A549 (cell line): ENCODE results near the gene SLCO1A2. TPM values are rescaled to one million over a fixed set of nuclear protein-coding genes. Genes with fewer than 3 reads are reported as not detected.

Experiments used
- ATAC-seq, 2 experiments: fragments of 200-7000 bp in 1 of 2; fragments of >200 bp in 1 of 2; cut with Nextera tagmentation in 1 of 2; cut with Tn5 transposase in 1 of 2; 3 replicates each; pipeline versions ENCODE4 v1.8.0 to v1.9.1; 2018 to 2020; ENCODE audit warnings: mild to moderate bottlenecking in 1 of 2, moderate library complexity in 1 of 2
- CTCF ChIA-PET: fragments of 300-600 bp; sonication (Branson Sonifier 250); formaldehyde crosslinking; extraction: SDS; loops from one replicate; lab custom pipeline; 2021; ENCODE audit warnings: antibody characterized with exemption, inconsistent platforms; lab: Yijun Ruan, JAX
- POLR2A ChIA-PET: fragments of 350-600 bp; formaldehyde crosslinking; extraction: SDS; loops from one replicate; lab custom pipeline; 2021; ENCODE audit warnings: antibody characterized with exemption, inconsistent platforms; lab: Yijun Ruan, JAX
- DNase-seq, 2 experiments: peaks; one replicate each; pipeline versions ENCODE4 v3.0.0 to v3.0.0-alpha.2; 2011 to 2016; ENCODE audit warnings: low read depth in 1 of 2, low spot score in 1 of 2
- FAIRE-seq: peaks from 2 replicates; lab custom pipeline; 2011; peaks lifted over from hg19 to GRCh38; lab: Jason Lieb, UNC
- H3K27ac ChIP-seq, 2 experiments: fragments of >200 bp; sonication (Bioruptor Twin); formaldehyde crosslinking; 3 replicates each; pipeline ENCODE4 v1.5.1; 2016 to 2017
- H3K4me1 ChIP-seq: fragments of >200 bp; sonication (Bioruptor Twin); formaldehyde crosslinking; 3 replicates; pipeline ENCODE4 v1.6.1; 2016
- H3K4me2 ChIP-seq: fragments of >200 bp; sonication (Bioruptor Twin); formaldehyde crosslinking; 3 replicates; pipeline ENCODE4 v1.6.1; 2016
- H3K4me3 ChIP-seq: fragments of >200 bp; sonication (Bioruptor Twin); formaldehyde crosslinking; 3 replicates; pipeline ENCODE4 v1.5.1; 2016
- H3K9me3 ChIP-seq: fragments of >200 bp; sonication (Bioruptor Twin); formaldehyde crosslinking; 3 replicates; pipeline ENCODE4 v1.6.1; 2016
- ATOH8 ChIP-seq: fragments of 250-450 bp; sonication (Bioruptor Pico); IDR thresholded peaks from 2 replicates; pipeline ENCODE4 v1.5.0; 2020; ENCODE audit warnings: low read depth, mild to moderate bottlenecking, moderate library complexity
- CBX2 ChIP-seq: fragments of 200-600 bp; sonication (generic); IDR thresholded peaks from 2 replicates; pipeline ENCODE4 v1.6.1; 2016; ENCODE audit warnings: low read depth, mild to moderate bottlenecking, borderline replicate concordance
- CHD4 ChIP-seq: fragments of 200-600 bp; sonication (generic); IDR thresholded peaks from 2 replicates; pipeline ENCODE4 v1.6.1; 2016; ENCODE audit warnings: antibody characterized with exemption, mild to moderate bottlenecking, borderline replicate concordance
- E2F6 ChIP-seq: IDR thresholded peaks from 2 replicates; pipeline ENCODE4 v1.6.1; 2012; ENCODE audit warnings: low read depth, borderline replicate concordance
- EHF ChIP-seq: fragments of 250-450 bp; sonication (Bioruptor Pico); IDR thresholded peaks from 2 replicates; pipeline ENCODE4 v1.5.0; 2020; ENCODE audit warnings: mild to moderate bottlenecking
- EHMT2 ChIP-seq: fragments of 200-600 bp; sonication (generic); IDR thresholded peaks from 2 replicates; pipeline ENCODE4 v1.6.1; 2016; ENCODE audit warnings: antibody characterized with exemption, low read depth, mild to moderate bottlenecking, moderate library complexity
- ESRRA ChIP-seq: fragments of 150-350 bp; IDR thresholded peaks from 2 replicates; pipeline ENCODE4 v1.6.1; 2014; ENCODE audit warnings: mild to moderate bottlenecking, low read length, borderline replicate concordance
- FOSB ChIP-seq: fragments of 250-450 bp; sonication (Bioruptor Pico); IDR thresholded peaks from 2 replicates; pipeline ENCODE4 v1.5.0; 2020; ENCODE audit warnings: mild to moderate bottlenecking, moderate library complexity
- GATA3 ChIP-seq: IDR thresholded peaks from 2 replicates; pipeline ENCODE4 v1.6.1; 2012; ENCODE audit warnings: borderline replicate concordance
- HDAC2 ChIP-seq: fragments of 200-600 bp; sonication (generic); IDR thresholded peaks from 2 replicates; pipeline ENCODE4 v1.6.1; 2016
- HES2 ChIP-seq: fragments of >200 bp; sonication (Bioruptor Twin); formaldehyde crosslinking; IDR thresholded peaks from 2 replicates; pipeline ENCODE4 v1.6.1; 2016
- HOXA7 ChIP-seq: fragments of 250-450 bp; sonication (Bioruptor Pico); IDR thresholded peaks from 2 replicates; pipeline ENCODE4 v1.5.0; 2020; ENCODE audit warnings: mild to moderate bottlenecking, moderate library complexity
- HOXB5 ChIP-seq: fragments of 250-450 bp; sonication (Bioruptor Pico); IDR thresholded peaks from 2 replicates; pipeline ENCODE4 v1.5.0; 2020; ENCODE audit warnings: mild to moderate bottlenecking, moderate library complexity
- JUN ChIP-seq, 2 experiments: fragments of >200 bp; sonication (Bioruptor Twin); formaldehyde crosslinking; IDR thresholded peaks; 2 replicates in 1 of 2; 3 replicates in 1 of 2; pipeline ENCODE4 v1.6.1; 2016 to 2017
- JUNB ChIP-seq: fragments of >200 bp; sonication (Bioruptor Twin); formaldehyde crosslinking; IDR thresholded peaks from 2 replicates; pipeline ENCODE4 v1.6.1; 2016
- MAX ChIP-seq: IDR thresholded peaks from 2 replicates; pipeline ENCODE4 v1.6.1; 2012
- NFE2L2 ChIP-seq: fragments of 150-350 bp; conservative IDR thresholded peaks from 2 replicates; pipeline ENCODE4 v1.6.1; 2014; ENCODE audit warnings: low read length
- POLR2AphosphoS2 ChIP-seq: conservative IDR thresholded peaks from 2 replicates; pipeline ENCODE4 v1.6.1; 2012; ENCODE audit warnings: low read length, improper control_type of control experiment, inconsistent platforms
- RCOR1 ChIP-seq: fragments of 150-350 bp; IDR thresholded peaks from 2 replicates; pipeline ENCODE4 v1.6.1; 2014; ENCODE audit warnings: antibody characterized with exemption, low read length, low read depth
- RFX5 ChIP-seq: fragments of 450-650 bp; IDR thresholded peaks from 2 replicates; pipeline ENCODE4 v1.7.1; 2014; ENCODE audit warnings: antibody characterized with exemption, mild to moderate bottlenecking, moderate library complexity
- SMC3 ChIP-seq: fragments of >200 bp; sonication (Bioruptor Twin); formaldehyde crosslinking; IDR thresholded peaks from 3 replicates; pipeline ENCODE4 v1.6.1; 2018; ENCODE audit warnings: inconsistent platforms
- WGBS: methylation state at CpG from one replicate; pipeline ENCODE4 v1.1.6; 2017; ENCODE audit errors: missing lambda C conversion rate; 5-methylcytosine and 5-hydroxymethylcytosine counted together
- polyA plus RNA-seq, 4 experiments: library from polyadenylated mRNA; depleted of rRNA in 3 of 4; stranded (reverse); fragments of >200 nt; fragmentation: RNase III in 1 of 4; extraction: RNeasy Plus Mini Kit Qiagen cat#74134 plus additional on column Dnase treatment in 1 of 4; gene quantifications; 2 replicates in 3 of 4; 3 replicates in 1 of 4; pipeline ENCODE4 v1.2.3, GENCODE V29; 2011 to 2017
- TF ChIP-seq, protein P1 (sequence below): fragments of >200 bp; sonication (Bioruptor Twin); formaldehyde crosslinking; IDR thresholded peaks from 3 replicates; pipeline ENCODE4 v1.6.1; 2016
- TF ChIP-seq, protein P2 (sequence below): fragments of 450-650 bp; IDR thresholded peaks from 2 replicates; pipeline ENCODE4 v1.6.1; 2014; ENCODE audit warnings: antibody characterized with exemption
- TF ChIP-seq, protein P3 (sequence below): fragments of 250-450 bp; sonication (Bioruptor Pico); IDR thresholded peaks from 2 replicates; pipeline ENCODE4 v1.5.0; 2021; ENCODE audit warnings: mild to moderate bottlenecking, moderate library complexity, borderline replicate concordance

SLCO1A2 gene
- polyA plus RNA-seq, 2 of the 4 experiments (the other 2 are of a cell fraction): 0.08 to 0.31 TPM

DNA sequence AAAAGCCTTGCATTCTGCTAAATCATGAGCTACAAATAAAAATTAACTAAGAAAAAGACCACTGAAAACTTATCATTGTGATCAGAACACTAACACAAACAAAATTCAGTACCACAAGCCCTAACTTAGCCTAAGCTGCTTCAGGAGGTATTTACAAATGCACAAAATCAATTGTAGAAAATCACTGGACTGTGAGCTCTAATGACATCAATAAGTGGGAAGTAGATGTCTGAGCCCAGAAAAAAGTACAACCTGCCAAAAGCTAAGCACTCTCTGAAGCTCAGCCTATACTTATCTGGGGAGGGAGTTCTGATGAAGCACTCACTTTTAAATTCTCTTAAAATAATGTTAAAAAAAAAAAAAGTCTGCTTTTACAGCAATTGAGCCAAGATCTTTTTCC, 110.8 kb downstream of the SLCO1A2 start (continued):
- no peak for TF ChIP-seq POLR2AphosphoS2
- no peak for TF ChIP-seq HOXB5
- TF ChIP-seq SMC3: no peak
- TF ChIP-seq, protein P1, sequence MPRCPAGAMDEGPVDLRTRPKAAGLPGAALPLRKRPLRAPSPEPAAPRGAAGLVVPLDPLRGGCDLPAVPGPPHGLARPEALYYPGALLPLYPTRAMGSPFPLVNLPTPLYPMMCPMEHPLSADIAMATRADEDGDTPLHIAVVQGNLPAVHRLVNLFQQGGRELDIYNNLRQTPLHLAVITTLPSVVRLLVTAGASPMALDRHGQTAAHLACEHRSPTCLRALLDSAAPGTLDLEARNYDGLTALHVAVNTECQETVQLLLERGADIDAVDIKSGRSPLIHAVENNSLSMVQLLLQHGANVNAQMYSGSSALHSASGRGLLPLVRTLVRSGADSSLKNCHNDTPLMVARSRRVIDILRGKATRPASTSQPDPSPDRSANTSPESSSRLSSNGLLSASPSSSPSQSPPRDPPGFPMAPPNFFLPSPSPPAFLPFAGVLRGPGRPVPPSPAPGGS: no peak
- TF ChIP-seq ATOH8 (CRISPR knock-in tag): no peak

GRCh38 chr12:21221778-21222177, 112.9 kb downstream of the SLCO1A2 start:
- Histone ChIP-seq H3K4me3 (no peak overlapping the region), H3K27ac (no peak overlapping the region), H3K9me3 (no peaks in the 10 kb centered on the region), H3K4me2 (no peak overlapping the region), H3K4me1 (no peaks in the 10 kb centered on the region)
- ChIA-PET POLR2A (no interaction called here), CTCF (no interaction called here)
- no peak for ATAC-seq
- DNase-seq: no peak
- TF ChIP-seq RCOR1: no peak
- no peak for TF ChIP-seq GATA3
- peak; percentile 84 for FAIRE-seq

DNA sequence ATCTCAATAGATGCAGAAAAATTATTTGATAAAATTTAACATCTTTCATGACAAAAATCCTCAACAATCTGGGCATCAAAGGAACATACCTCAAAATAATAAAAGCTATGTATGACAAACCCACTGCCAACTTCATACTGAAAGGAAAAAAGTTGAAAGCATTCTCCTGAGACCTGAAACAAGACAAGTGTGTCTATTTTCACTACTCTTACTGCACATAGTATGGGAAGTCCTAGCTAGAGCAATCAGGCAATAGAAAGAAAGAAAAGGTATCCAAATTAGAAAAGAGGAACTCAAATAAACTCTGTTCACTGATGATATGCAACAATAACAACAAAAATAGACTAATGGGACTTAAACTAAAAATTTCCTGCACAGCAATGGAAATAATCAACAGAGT, 113.6 kb downstream of the SLCO1A2 start:
- no peak overlapping the region for H3K4me3 ChIP-seq
- no peak overlapping the region for H3K27ac ChIP-seq
- no peaks in the 10 kb centered on the region for H3K4me1 ChIP-seq
- no peak for TF ChIP-seq HDAC2
- TF ChIP-seq, all 56 proteins: peak for 0
- no peak for ATAC-seq
- ChIA-PET CTCF (no interaction called here), POLR2A (no interaction called here)
- no peak for FAIRE-seq
- Histone ChIP-seq H3K4me2 (no peak overlapping the region), H3K9me3 (no peaks in the 10 kb centered on the region)
- no peak for DNase-seq

DNA sequence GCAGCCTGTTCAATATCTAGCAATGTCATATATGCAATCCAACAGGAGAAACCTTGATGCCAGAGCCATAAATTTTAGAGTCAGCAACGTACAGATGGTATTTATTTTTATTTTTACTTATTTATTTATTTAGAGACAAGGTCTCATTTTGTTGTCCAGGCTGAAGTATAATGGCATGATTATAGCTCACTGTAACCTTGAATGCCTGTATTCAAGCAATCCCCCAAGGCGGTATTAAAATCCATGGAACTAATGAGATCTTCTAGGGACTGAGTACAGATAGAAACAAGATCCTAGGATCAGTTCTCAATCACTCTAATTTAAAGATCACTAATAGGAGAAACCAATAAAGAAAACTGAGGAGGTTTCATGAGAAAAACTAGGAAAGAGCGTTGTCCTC, 114.5 kb downstream of the SLCO1A2 start:
- TF ChIP-seq ESRRA: no peak
- TF ChIP-seq, protein P2, sequence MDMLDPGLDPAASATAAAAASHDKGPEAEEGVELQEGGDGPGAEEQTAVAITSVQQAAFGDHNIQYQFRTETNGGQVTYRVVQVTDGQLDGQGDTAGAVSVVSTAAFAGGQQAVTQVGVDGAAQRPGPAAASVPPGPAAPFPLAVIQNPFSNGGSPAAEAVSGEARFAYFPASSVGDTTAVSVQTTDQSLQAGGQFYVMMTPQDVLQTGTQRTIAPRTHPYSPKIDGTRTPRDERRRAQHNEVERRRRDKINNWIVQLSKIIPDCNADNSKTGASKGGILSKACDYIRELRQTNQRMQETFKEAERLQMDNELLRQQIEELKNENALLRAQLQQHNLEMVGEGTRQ: no peak
- no peak for TF ChIP-seq HOXB5
- no peak for TF ChIP-seq JUN (IDR thresholded peaks at IDR 0.05)
- TF ChIP-seq GATA3: no peak
- no peak for TF ChIP-seq CBX2
- no peak for TF ChIP-seq CHD4
- TF ChIP-seq NFE2L2: no peak
- TF ChIP-seq HOXA7 (CRISPR knock-in tag): no peak
- no peak for TF ChIP-seq HES2
- TF ChIP-seq FOSB (CRISPR knock-in tag): no peak
- TF ChIP-seq, protein P3, sequence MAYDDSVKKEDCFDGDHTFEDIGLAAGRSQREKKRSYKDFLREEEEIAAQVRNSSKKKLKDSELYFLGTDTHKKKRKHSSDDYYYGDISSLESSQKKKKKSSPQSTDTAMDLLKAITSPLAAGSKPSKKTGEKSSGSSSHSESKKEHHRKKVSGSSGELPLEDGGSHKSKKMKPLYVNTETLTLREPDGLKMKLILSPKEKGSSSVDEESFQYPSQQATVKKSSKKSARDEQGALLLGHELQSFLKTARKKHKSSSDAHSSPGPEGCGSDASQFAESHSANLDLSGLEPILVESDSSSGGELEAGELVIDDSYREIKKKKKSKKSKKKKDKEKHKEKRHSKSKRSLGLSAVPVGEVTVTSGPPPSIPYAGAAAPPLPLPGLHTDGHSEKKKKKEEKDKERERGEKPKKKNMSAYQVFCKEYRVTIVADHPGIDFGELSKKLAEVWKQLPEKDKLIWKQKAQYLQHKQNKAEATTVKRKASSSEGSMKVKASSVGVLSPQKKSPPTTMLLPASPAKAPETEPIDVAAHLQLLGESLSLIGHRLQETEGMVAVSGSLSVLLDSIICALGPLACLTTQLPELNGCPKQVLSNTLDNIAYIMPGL (CRISPR knock-in tag): no peak
- no peak for TF ChIP-seq E2F6
- no peak for TF ChIP-seq JUNB
- TF ChIP-seq EHF (CRISPR knock-in tag): no peak
- TF ChIP-seq RFX5: no peak
- TF ChIP-seq EHMT2: no peak
- no peak for TF ChIP-seq MAX
- ATAC-seq (no peak), FAIRE-seq (no peak), DNase-seq (no peak)
- ChIA-PET CTCF (no interaction called here), POLR2A (no interaction called here)
- Histone ChIP-seq H3K4me2 (no peak overlapping the region), H3K4me3 (no peak overlapping the region), H3K27ac (no peak overlapping the region), H3K4me1 (no peaks in the 10 kb centered on the region), H3K9me3 (no peaks in the 10 kb centered on the region)
- WGBS: 69% methylated on average over 3 of the region's 3 CpGs
